OCI-LY7 (cell line): ENCODE measurements around the gene SLC27A1. TPM values are rescaled to one million over a fixed set of nuclear protein-coding genes. Genes with fewer than 3 reads are reported as not detected.

Experiments
- BruUV-seq: library from RNA; stranded (reverse); fragments of 400-500 nt; replicated peaks from 2 replicates; lab custom pipeline; 2021; lab: Mats Ljungman, UMichigan
- CTCF ChIA-PET: fragments of 300-600 bp; sonication (Branson Sonifier 250); formaldehyde crosslinking; loops from one replicate; lab custom pipeline; 2022; ENCODE audit warnings: antibody characterized with exemption; ENCODE audit not compliant: unreplicated experiment; lab: Charles Lee
- POLR2A ChIA-PET: fragments of 300-600 bp; sonication (Branson Sonifier 250); formaldehyde crosslinking; loops from one replicate; lab custom pipeline; 2022; ENCODE audit warnings: antibody characterized with exemption; lab: Charles Lee
- DNase-seq: peaks from one replicate; pipeline ENCODE4 v3.0.0-alpha.2; 2015; ENCODE audit warnings: low spot score
- H2AFZ ChIP-seq: fragments of 200-600 bp; sonication (generic), shearing (Covaris generic); 2 replicates; pipeline ENCODE4 v1.6.1; 2014; ENCODE audit warnings: mild to moderate bottlenecking, antibody characterized with exemption, low read length, moderate library complexity
- H3K27ac ChIP-seq: fragments of 200-600 bp; sonication (generic); 2 replicates; pipeline ENCODE4 v1.5.1; 2014; ENCODE audit warnings: mixed run types, low read depth, mild to moderate bottlenecking, moderate library complexity, low read length, inconsistent platforms; ENCODE audit not compliant: poor library complexity, severe bottlenecking
- H3K36me3 ChIP-seq: fragments of 200-600 bp; sonication (generic); 2 replicates; pipeline ENCODE4 v1.6.1; 2014; ENCODE audit warnings: mild to moderate bottlenecking, antibody characterized with exemption, low read length, moderate library complexity, mixed read lengths; ENCODE audit not compliant: insufficient read depth
- H3K4me1 ChIP-seq: fragments of 200-600 bp; sonication (generic); 2 replicates; pipeline ENCODE4 v1.5.1; 2014; ENCODE audit warnings: mild to moderate bottlenecking, low read length; ENCODE audit not compliant: insufficient read depth, poor library complexity, severe bottlenecking
- H3K4me2 ChIP-seq: fragments of 200-600 bp; sonication (generic); 2 replicates; pipeline ENCODE4 v1.6.1; 2014; ENCODE audit warnings: mild to moderate bottlenecking, low read length
- H3K4me3 ChIP-seq: fragments of 200-600 bp; sonication (generic); 2 replicates; pipeline ENCODE4 v1.5.1; 2014; ENCODE audit warnings: mild to moderate bottlenecking, low read depth, low read length; ENCODE audit not compliant: poor library complexity, severe bottlenecking
- H3K79me2 ChIP-seq: fragments of 200-600 bp; sonication (generic); 2 replicates; pipeline ENCODE4 v1.6.1; 2016; ENCODE audit warnings: low read depth, mild to moderate bottlenecking, low read length, moderate library complexity, mixed read lengths; ENCODE audit not compliant: insufficient read depth
- H3K9me2 ChIP-seq: fragments of 200-600 bp; sonication (generic); 2 replicates; pipeline ENCODE4 v1.6.1; 2016; ENCODE audit warnings: mild to moderate bottlenecking, low read length, mixed read lengths; ENCODE audit not compliant: insufficient read depth
- H3K9me3 ChIP-seq: fragments of 200-600 bp; sonication (generic); 2 replicates; pipeline ENCODE4 v1.6.1; 2014; ENCODE audit warnings: mild to moderate bottlenecking, mixed run types, low read length, mixed read lengths
- H4K20me1 ChIP-seq: fragments of 200-600 bp; sonication (generic); 2 replicates; pipeline ENCODE4 v1.6.1; 2014; ENCODE audit warnings: mild to moderate bottlenecking, antibody characterized with exemption, low read length, moderate library complexity, mixed read lengths; ENCODE audit not compliant: insufficient read depth
- CTCF ChIP-seq: fragments of 200-600 bp; sonication (generic); conservative IDR thresholded peaks from 2 replicates; pipeline ENCODE4 v1.5.1; 2014; ENCODE audit warnings: mild to moderate bottlenecking, antibody characterized with exemption, low read length, moderate library complexity, mixed read lengths
- EZH2phosphoT487 ChIP-seq: fragments of 200-600 bp; sonication (generic); IDR thresholded peaks from 2 replicates; pipeline ENCODE4 v1.6.1; 2018; ENCODE audit warnings: low read depth, borderline replicate concordance, mild to moderate bottlenecking, mixed run types, antibody characterized with exemption, low read length, moderate library complexity, mixed read lengths
- intact Hi-C: fragments of 100-400 bp; cut with micrococcal nuclease; formaldehyde crosslinking; loops from one replicate; pipeline ENCODE4 v1.10.0; 2022; ENCODE audit not compliant: unreplicated experiment
- total RNA-seq, 2 experiments: library from RNA; depleted of rRNA in 1 of 2; stranded (reverse); fragments of >200 nt in 1 of 2; shearing (Covaris generic) in 1 of 2; gene quantifications; 2 replicates each; pipeline ENCODE4 v1.2.3, GENCODE V29; 2014 to 2022

The SLC27A1 gene
- total RNA-seq, 2 experiments from 2014 or later, result 2.5 to 3.2 TPM

GRCh38 chr19:17488593-17489391 lies 18.5 kb downstream of the SLC27A1 start:
- Histone ChIP-seq H3K27ac (no peak overlapping the region), H3K4me2 (peak overlapping the region; percentile 76), H3K36me3 (no peaks in the 10 kb centered on the region), H3K79me2 (no peaks in the 10 kb centered on the region), H2AFZ (peak overlapping the region; percentile 79), H3K4me3 (peak overlapping the region; percentile 61), H3K4me1 (peaks cover 26% of the 10 kb centered on the region), H4K20me1 (no peaks in the 10 kb centered on the region), H3K9me3 (no peaks in the 10 kb centered on the region), H3K9me2 (no peaks in the 10 kb centered on the region)
- DNase-seq, result peak; percentile 93
- ChIA-PET CTCF (no interaction called here), POLR2A (interaction anchor here (0.6 kb wide), 1 partner anchor 21 kb away, joined by 9 read pairs; no protein-coding TSS in a partner anchor)
- peak; percentile 78 for TF ChIP-seq CTCF
- no peak for TF ChIP-seq EZH2phosphoT487
- no TSS peak for BruUV-seq
- intact Hi-C loops, result no loop called here

- Histone ChIP-seq H3K4me2 (peak overlapping the region; percentile 76; the same call in 1 of the 2 replicates), H3K4me1 (peaks cover 26% of the 10 kb centered on the region), H3K79me2 (no peaks in the 10 kb centered on the region), H3K36me3 (no peaks in the 10 kb centered on the region), H3K9me3 (no peaks in the 10 kb centered on the region), H3K9me2 (no peaks in the 10 kb centered on the region), H2AFZ (peak overlapping the region; percentile 79), H3K27ac (no peak overlapping the region), H4K20me1 (no peaks in the 10 kb centered on the region), H3K4me3 (no peak overlapping the region)
- intact Hi-C loops, result no loop called here
- no peak for TF ChIP-seq EZH2phosphoT487
- peak; percentile 42; the same call in 1 of the 2 replicates for TF ChIP-seq CTCF
- ChIA-PET CTCF (no interaction called here), POLR2A (interaction anchor here (0.6 kb wide), 1 partner anchor 22 kb away, joined by 9 read pairs; no protein-coding TSS in a partner anchor)
- no peak for DNase-seq
- BruUV-seq, result no TSS peak
Measured at GRCh38 chr19:17489392-17490030, 19.2 kb downstream of the SLC27A1 start.
